ENCODE data around the gene TEDC1. TPM values are rescaled to one million over a fixed set of nuclear protein-coding genes. Genes with fewer than 3 reads are reported as not detected.

Gene TEDC1
- total RNA-seq, 1 experiment from 2014 or later: 17.9 TPM

DNA sequence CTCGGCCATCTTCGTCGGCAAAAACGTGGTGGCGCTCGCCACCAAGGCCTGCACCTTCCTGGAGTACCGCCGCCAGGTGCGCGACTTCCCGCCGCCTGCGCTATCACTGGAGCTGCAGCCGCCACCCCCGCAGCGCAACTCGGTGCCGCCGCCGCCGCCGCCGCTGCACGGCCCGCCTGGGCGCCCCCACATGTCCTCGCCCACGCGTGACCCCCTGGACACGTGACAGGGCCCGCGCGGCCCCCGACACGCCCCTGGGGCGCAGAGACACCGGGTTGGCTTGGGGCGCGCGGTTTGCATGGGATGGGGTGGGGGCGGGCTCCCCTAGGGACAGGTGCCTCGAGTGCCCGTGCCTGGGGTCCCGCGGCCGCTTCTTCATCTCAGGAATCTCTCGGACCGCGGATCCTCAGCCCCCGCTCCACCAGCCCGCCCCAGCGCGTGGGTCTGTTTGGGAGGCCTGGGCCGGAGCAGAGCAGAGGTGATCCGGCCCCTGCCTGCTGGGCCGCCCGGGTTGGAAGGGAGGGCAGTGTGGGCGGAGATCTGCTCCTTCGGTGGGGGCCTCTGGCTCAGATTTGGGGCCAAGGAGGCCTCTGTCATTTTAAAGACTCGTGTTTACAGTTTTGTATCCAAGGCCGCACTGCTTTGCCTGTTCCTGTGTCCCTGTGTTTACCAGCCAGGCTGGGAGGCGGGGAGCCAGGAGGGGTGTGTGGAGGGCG, 38.7 kb downstream of the TEDC1 start (continued):
- TF ChIP-seq KAT7 (CRISPR knock-in tag; IDR thresholded peaks at IDR 0.05; ENCODE audit: borderline replicate concordance): no peak
- no peak for TF ChIP-seq PRRX2 (CRISPR knock-in tag; IDR thresholded peaks at IDR 0.05)
- TF ChIP-seq FOXK1 (CRISPR knock-in tag; IDR thresholded peaks at IDR 0.05): no peak
- TF ChIP-seq GTF2I (CRISPR knock-in tag; conservative IDR thresholded peaks at IDR 0.05): no peak

DNA sequence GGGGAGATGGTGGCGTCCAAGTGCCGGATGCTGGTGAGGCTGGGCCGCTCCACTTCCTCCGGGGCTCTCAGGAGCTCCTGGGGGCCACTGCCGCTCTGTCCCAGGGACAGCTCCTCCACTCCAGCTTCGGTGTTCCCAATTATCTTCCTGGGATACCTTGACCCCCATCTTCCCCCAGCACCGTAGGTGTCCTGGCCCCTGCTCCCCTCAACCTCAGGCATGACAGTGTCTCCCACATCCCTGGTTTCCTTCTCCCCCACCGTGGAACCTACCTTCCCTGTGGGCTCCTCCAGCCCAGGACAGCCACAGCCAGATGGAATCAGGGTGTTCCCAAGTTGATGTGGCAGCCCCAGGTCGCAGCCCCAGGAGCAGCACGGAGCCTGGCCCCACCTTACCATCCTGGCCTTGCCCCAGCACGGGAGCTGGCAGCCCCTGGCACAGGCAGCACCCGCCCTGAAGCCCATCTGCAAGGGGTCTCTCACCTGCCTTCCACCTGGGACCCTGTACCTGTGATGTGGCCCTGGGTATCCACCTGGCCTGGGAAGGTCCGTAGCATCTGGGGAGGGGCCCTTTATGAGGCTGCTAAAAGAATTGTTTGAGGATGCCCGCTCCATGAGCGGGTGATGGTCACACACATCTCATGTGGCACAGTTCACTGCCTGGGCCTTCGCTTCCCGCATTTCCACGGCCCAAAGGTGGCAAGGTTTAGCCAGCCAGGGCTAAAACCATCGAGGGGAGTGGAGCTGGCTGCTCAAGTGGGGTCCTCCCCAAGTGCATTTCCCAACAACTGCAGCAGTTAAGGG, 39.4 kb downstream of the TEDC1 start:
- H3K36me3 Mint-ChIP-seq: peaks cover 12% of the 10 kb centered on the region; the same call in 1 of the 2 replicates
- peaks cover 43% of the 10 kb centered on the region for H3K27me3 Mint-ChIP-seq (ENCODE audit: low read depth)
- H3K27ac Mint-ChIP-seq: no peak overlapping the region
- no peak for TF ChIP-seq ETV6 (CRISPR knock-in tag; IDR thresholded peaks at IDR 0.05)
- DNase-seq (ENCODE audit: low spot score) (no peak), ATAC-seq (no peak)
- ChIA-PET POLR2A (no interaction called here), CTCF (no interaction called here)
- H3K4me1 Mint-ChIP-seq: no peaks in the 10 kb centered on the region
- no peak overlapping the region for H3K4me3 Mint-ChIP-seq
- peaks cover 14% of the 10 kb centered on the region for H3K9me3 Mint-ChIP-seq

DNA sequence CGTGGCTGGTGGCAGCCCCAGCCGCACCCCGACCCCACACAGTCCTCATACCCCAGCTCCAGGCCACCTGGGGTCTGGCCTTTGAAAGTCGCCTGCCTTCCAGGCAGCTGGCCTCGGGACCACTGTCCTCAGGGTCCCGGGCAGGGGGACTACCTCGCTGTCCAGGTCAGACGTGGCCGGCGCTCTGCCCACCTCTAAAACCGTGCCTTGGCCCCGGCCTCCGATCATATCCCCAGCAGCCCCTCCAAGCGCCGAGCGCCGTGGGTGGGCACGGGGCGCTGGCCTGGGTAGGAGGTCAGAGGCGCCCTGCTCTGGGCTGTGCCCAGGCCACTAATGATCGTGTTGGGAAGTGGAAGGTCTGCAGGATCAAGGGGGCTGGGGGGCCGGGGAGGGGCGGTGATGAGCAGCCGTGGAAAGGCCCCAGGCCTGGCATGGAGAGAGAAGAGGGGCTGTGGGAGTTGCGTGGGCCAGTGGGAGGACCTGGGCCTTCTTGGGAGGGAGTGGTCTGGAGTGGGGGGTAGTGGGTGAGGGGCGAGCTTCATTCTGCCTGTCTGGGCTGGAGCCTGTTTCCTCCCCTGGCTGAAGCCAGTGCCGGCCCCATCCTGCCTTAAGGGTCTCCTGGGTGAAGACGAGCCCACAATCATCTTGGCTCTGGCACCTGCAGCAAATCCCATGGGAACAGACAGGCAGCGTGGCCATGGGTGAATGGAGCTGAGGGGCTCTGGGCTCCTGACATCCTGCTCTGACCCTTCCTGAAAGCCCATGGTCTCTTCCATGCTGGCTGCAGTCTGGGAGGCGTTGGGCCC, 40.2 kb downstream of the TEDC1 start:
- Mint-ChIP-seq H3K27me3 (ENCODE audit: low read depth) (peaks cover 39% of the 10 kb centered on the region), H3K27ac (no peak overlapping the region), H3K36me3 (peaks cover 12% of the 10 kb centered on the region; the same call in 1 of the 2 replicates), H3K4me1 (no peaks in the 10 kb centered on the region), H3K9me3 (peaks cover 17% of the 10 kb centered on the region), H3K4me3 (no peak overlapping the region)
- ChIA-PET POLR2A (no interaction called here), CTCF (no interaction called here)
- no peak for ATAC-seq
- TF ChIP-seq SMAD3 (CRISPR knock-in tag; IDR thresholded peaks at IDR 0.05; ENCODE audit: borderline replicate concordance): no peak
- TF ChIP-seq, protein P1, sequence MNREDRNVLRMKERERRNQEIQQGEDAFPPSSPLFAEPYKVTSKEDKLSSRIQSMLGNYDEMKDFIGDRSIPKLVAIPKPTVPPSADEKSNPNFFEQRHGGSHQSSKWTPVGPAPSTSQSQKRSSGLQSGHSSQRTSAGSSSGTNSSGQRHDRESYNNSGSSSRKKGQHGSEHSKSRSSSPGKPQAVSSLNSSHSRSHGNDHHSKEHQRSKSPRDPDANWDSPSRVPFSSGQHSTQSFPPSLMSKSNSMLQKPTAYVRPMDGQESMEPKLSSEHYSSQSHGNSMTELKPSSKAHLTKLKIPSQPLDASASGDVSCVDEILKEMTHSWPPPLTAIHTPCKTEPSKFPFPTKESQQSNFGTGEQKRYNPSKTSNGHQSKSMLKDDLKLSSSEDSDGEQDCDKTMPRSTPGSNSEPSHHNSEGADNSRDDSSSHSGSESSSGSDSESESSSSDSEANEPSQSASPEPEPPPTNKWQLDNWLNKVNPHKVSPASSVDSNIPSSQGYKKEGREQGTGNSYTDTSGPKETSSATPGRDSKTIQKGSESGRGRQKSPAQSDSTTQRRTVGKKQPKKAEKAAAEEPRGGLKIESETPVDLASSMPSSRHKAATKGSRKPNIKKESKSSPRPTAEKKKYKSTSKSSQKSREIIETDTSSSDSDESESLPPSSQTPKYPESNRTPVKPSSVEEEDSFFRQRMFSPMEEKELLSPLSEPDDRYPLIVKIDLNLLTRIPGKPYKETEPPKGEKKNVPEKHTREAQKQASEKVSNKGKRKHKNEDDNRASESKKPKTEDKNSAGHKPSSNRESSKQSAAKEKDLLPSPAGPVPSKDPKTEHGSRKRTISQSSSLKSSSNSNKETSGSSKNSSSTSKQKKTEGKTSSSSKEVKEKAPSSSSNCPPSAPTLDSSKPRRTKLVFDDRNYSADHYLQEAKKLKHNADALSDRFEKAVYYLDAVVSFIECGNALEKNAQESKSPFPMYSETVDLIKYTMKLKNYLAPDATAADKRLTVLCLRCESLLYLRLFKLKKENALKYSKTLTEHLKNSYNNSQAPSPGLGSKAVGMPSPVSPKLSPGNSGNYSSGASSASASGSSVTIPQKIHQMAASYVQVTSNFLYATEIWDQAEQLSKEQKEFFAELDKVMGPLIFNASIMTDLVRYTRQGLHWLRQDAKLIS (CRISPR knock-in tag; IDR thresholded peaks at IDR 0.05; ENCODE audit: borderline replicate concordance): no peak
- DNase-seq (ENCODE audit: low spot score): no peak

DNA sequence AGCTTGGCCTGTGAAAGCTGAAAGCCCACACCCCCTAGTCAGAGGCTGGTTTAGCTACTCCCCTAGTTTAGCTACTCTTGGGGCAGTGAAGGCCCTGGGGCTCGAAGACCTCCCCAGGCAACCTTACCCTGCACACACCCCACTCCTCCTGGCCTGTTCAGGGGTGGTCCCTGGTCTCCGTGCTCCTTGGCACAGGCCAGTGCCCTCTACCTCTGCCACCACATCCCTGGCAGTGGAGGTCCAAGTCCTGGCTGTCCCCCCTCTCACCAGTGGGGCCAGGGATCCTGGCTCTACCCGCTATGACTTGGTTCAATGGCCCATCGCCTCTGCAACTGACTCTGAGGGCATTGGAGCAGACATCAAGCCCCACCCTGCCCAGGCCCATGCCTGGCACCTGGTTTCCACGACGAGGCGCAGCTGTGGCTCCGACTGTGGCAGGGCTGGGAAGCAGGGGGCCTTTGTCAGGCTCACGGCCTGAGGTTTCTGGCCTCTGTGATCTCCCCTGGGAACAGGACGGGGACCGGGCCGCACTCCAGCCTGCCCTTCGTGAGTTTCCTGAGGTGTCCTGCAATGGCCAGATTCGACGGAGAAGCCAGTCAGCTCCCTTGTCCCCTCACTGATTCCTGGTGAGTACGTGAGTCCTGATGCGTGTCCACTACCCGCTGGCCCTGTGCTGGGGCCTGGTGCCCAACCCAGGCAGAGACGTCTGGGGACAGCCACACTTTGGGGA, 41.0 kb downstream of the TEDC1 start:
- peaks cover 21% of the 10 kb centered on the region for H3K9me3 Mint-ChIP-seq
- no peak overlapping the region for H3K4me3 Mint-ChIP-seq
- TF ChIP-seq, protein P2, sequence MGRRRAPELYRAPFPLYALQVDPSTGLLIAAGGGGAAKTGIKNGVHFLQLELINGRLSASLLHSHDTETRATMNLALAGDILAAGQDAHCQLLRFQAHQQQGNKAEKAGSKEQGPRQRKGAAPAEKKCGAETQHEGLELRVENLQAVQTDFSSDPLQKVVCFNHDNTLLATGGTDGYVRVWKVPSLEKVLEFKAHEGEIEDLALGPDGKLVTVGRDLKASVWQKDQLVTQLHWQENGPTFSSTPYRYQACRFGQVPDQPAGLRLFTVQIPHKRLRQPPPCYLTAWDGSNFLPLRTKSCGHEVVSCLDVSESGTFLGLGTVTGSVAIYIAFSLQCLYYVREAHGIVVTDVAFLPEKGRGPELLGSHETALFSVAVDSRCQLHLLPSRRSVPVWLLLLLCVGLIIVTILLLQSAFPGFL (CRISPR knock-in tag; IDR thresholded peaks at IDR 0.05; ENCODE audit: borderline replicate concordance): no peak
- TF ChIP-seq, protein P3, sequence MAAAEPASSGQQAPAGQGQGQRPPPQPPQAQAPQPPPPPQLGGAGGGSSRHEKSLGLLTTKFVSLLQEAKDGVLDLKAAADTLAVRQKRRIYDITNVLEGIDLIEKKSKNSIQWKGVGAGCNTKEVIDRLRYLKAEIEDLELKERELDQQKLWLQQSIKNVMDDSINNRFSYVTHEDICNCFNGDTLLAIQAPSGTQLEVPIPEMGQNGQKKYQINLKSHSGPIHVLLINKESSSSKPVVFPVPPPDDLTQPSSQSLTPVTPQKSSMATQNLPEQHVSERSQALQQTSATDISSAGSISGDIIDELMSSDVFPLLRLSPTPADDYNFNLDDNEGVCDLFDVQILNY (CRISPR knock-in tag; IDR thresholded peaks at IDR 0.05): no peak
- no peak for TF ChIP-seq ATF6 (CRISPR knock-in tag; IDR thresholded peaks at IDR 0.05)
- peaks cover 41% of the 10 kb centered on the region for H3K27me3 Mint-ChIP-seq (ENCODE audit: low read depth)
- ChIA-PET CTCF (interaction anchor here (1.0 to 1.3 kb wide), 2 partner anchors 51 to 61 kb away, joined by 3 to 8 read pairs; no protein-coding TSS in a partner anchor), POLR2A (no interaction called here)
- no peak for DNase-seq (ENCODE audit: low spot score)
- no peak for ATAC-seq
- peaks cover 12% of the 10 kb centered on the region for H3K36me3 Mint-ChIP-seq
- no peak overlapping the region for H3K27ac Mint-ChIP-seq
- H3K4me1 Mint-ChIP-seq: no peaks in the 10 kb centered on the region
